Measurements from ENCODE around the gene GDPGP1.
"Not testable (repeated sequence)": the region's sequence is repeated elsewhere in the genome, so short reads cannot be mapped to it uniquely, and the experiment has no call there.

GDPGP1 gene

DNA sequence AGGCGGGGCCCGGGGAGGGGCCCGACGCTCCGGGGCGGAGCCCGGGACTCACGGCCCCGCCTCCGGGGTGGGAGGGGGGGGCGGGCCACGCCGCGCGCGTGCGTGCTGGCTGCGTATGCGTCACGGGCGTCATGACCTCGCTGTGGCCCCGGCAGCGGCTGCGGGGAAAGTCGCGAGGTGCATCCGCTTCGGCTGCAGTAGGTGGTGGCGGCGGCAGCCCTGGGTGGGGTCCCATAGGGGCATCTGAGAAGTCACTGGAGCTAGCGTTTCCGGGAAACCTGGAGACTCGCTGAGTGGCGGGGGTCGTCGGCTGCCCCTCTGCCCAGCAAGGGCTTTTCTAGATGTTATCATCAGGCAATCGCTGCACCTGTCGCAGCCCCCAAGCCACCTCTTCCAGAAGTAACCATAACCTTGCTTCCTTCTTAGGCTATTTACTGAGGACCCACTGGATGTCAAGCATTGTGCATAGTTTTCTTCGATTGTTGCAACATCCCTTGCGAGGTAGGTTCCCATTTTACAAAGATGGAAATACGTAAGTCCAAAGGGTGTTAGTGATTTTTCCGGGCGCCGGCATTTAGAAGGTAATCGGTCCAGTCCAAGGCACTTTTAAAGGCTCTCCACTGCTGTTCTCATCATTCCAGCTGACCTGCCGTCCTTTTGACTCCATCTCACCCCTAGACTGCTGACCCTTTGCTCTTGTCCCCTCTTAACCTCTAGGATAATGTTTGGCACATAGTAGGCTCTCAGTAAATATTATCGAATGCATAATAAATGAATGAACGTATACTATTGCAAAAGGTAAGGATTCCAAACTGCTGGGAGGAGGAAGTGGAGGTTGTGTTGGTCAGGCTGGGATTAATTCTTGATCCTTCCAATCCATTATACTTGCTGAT lies at the start of gene GDPGP1:
Gene GDPGP1 (plus strand): TSS at position 114 of the 893 bp plus-strand sequence. CDS start 6,700 bp downstream, outside the sequence.
- in situ Hi-C loops (cut with HindIII; ENCODE audit: low pct_unique_long_range_greater_than_20kb, low sequenced_read_pairs): no loop called here
- no peak for TF ChIP-seq JUND (IDR thresholded peaks at IDR 0.05; ENCODE audit: low read depth)
- DNase-seq (ENCODE audit: low read depth in 1 of 2, low spot score in 1 of 2): no peak

DNA sequence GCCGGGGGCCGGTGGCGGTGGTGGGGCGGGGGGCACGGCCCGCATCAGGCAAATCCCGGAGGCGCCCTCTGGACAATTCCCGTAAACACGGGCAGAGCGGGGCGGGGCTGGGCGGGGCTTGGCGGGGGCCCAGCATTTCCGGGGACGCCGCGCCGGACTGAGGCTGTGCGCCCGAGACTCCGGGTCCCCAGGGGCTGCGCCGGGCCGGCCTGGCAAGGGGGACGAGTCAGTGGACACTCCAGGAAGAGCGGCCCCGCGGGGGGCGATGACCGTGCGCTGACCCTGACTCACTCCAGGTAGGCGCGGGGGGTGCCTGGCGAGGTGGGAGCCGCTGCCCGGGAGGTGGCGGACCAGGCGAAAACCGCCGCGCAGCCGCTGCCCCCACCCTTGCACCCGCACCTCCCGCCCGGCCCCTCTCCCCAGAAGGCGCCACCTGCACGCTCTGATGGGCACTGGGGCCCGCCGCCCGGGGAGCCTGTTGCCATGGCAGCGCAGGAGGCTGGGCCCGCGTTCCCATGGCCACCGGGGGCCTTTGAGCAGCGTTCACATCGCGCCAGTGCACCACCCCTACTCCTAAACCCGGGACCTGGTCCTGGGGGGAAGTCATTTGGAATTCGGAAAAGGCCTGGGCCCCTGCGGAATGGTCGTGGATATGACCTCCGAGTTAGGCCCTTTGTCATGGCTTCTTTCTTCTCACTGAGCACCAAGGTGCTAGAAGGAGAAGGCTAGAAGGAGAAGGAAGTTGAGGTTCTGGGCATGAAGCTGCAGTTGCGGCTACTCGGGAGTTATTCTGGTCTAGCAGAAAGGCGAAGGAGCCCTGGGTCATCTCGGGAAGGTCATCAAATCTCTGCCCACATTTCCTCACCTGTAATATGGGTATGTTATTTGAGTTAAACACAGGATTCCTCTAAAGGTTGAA lies 49.0 kb upstream of the GDPGP1 start:
- in situ Hi-C loops (cut with HindIII; ENCODE audit: low pct_unique_long_range_greater_than_20kb, low sequenced_read_pairs): no loop called here
- TF ChIP-seq JUND (IDR thresholded peaks at IDR 0.05; ENCODE audit: low read depth): no peak
- DNase-seq (ENCODE audit: low read depth in 1 of 2, low spot score in 1 of 2): peak in 1 of 2 experiments; percentile 84

DNA sequence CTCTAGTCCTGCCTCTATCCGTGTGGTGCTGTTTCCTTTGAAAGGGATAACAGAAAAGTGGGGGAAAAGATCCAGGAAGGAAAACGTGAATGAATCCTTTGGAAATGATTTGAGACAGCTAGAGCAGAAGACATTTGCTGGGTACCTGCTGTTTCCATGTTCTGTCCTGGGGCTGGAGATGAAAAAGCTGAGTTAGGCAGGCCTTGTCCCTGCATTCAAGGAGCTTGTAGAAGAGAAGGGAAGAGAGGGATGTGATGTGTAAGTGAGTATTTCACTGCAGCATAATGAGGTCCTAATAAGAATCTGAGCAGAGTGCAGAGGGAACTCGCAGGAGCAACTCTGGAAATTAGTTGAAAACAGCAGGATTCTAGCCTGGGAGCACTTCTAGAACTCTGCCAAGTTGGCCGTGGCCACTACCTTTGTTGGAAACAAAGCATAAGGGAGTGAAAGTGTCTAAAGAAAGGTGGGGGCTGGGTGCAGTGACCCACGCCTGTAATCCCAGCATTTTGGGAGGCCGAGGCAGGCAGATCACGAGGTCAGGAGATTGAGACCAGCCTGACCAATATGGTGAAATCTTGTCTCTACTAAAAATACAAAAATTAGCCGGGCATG lies 46.6 kb upstream of the GDPGP1 start:
- DNase-seq (ENCODE audit: low read depth in 1 of 2, low spot score in 1 of 2): no peak
- TF ChIP-seq JUND (IDR thresholded peaks at IDR 0.05; ENCODE audit: low read depth): no peak
- in situ Hi-C loops (cut with HindIII; ENCODE audit: low pct_unique_long_range_greater_than_20kb, low sequenced_read_pairs): no loop called here

- DNase-seq (ENCODE audit: low read depth in 1 of 2, low spot score in 1 of 2); in situ Hi-C loops (cut with HindIII; ENCODE audit: low pct_unique_long_range_greater_than_20kb, low sequenced_read_pairs): not testable (repeated sequence)
Observed at GRCh38 chr15:90188065-90188464, 45.9 kb upstream of the GDPGP1 start.

- DNase-seq (ENCODE audit: low read depth in 1 of 2, low spot score in 1 of 2): no peak
- in situ Hi-C loops (cut with HindIII; ENCODE audit: low pct_unique_long_range_greater_than_20kb, low sequenced_read_pairs): no loop called here
- TF ChIP-seq JUND (IDR thresholded peaks at IDR 0.05; ENCODE audit: low read depth): no peak
Observed at GRCh38 chr15:90188914-90189748, 44.9 kb upstream of the GDPGP1 start.

GRCh38 chr15:90189781-90190467 lies 44.1 kb upstream of the GDPGP1 start:
- in situ Hi-C loops (cut with HindIII; ENCODE audit: low pct_unique_long_range_greater_than_20kb, low sequenced_read_pairs): no loop called here
- no peak for TF ChIP-seq JUND (IDR thresholded peaks at IDR 0.05; ENCODE audit: low read depth)

DNA sequence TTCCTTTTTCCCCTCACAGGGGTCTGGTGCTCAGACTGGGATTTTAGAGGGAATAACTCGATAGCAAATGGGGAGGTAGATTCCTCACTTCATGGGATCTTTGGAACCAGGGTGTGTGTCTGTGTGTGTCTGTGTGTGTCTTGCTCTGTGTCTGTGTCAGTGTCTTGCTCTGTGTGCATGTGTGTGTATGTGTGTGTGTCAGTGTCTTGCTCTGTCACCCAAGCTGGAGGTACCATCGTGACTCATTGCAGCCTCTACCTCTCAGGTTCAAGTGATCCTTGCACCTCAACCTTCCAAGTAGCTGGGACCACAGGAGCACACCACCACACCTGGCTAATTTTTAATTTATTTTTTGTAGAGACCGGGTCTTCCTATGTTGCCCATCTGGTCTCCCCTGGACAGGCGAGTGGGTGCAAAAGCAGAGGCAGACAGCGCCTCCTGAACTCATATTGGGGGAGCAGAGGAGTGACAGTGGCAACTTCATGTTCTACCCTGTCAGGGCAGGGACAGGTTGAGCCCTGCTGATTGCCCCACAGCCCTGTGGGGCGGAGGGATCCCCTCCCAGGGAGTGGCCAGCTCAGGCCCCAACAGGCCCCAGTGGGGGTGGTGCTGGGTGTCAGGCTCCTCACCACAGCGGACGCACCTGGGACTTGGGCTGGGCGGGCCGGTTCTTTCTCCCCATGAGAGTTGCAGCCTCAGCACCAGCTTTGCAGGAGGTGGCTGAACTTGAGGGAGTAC lies 43.2 kb upstream of the GDPGP1 start:
- no peak for TF ChIP-seq JUND (IDR thresholded peaks at IDR 0.05; ENCODE audit: low read depth)
- in situ Hi-C loops (cut with HindIII; ENCODE audit: low pct_unique_long_range_greater_than_20kb, low sequenced_read_pairs): no loop called here
- peak in 1 of 2 experiments; percentile 56 for DNase-seq (ENCODE audit: low read depth in 1 of 2, low spot score in 1 of 2)

More at GRCh38 chr15:90189781-90190467, 44.1 kb upstream of the GDPGP1 start:
- DNase-seq (ENCODE audit: low read depth in 1 of 2, low spot score in 1 of 2): no peak

GRCh38 chr15:90191344-90191687 lies 42.7 kb upstream of the GDPGP1 start:
- in situ Hi-C loops (cut with HindIII; ENCODE audit: low pct_unique_long_range_greater_than_20kb, low sequenced_read_pairs): no loop called here

DNA sequence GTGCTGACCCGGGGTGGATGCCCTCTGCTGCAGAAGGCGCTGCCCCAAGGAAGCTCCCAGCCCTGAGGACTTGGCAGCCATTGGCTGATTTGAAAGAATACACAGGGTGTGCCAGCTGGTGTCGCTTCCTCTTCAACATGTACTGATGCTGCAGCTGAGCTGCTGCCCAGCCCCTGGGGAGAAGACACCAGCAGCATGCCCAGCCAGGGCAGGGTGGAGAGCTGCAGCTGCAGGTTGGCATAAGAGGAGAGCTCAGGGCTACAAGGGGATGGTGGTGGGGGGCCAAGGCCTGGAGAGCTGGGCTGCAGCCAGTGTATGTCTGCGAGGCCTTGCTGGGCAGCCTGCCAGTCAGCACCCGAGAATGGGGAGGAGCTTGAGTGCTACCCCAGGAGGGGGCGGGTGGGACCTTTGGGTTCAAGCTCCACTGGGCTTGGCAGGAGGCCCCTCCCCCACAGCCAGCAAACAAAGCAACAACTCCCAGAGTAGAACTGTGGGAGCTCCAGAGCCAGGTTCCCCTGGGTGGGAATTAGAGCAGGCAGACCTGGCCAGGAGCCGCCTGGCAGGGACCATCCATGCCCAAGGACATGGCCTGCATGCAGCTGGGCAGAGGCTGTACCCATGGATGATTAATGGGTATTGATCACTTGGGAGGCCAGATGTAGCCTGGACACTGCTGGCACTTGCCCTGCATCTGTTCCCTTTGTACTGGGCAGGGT lies 42.1 kb upstream of the GDPGP1 start:
- in situ Hi-C loops (cut with HindIII; ENCODE audit: low pct_unique_long_range_greater_than_20kb, low sequenced_read_pairs): no loop called here
- DNase-seq (ENCODE audit: low read depth in 1 of 2, low spot score in 1 of 2): peak in 1 of 2 experiments; percentile 77
- no peak for TF ChIP-seq JUND (IDR thresholded peaks at IDR 0.05; ENCODE audit: low read depth)

More at GRCh38 chr15:90191344-90191687, 42.7 kb upstream of the GDPGP1 start:
- no peak for TF ChIP-seq JUND (IDR thresholded peaks at IDR 0.05; ENCODE audit: low read depth)
- no peak for DNase-seq (ENCODE audit: low read depth in 1 of 2, low spot score in 1 of 2)

Measured in T47D (cell line).